Tibial nerve (tissue), 4 donors: Measurements from ENCODE around the gene CAPZA1.

Experiments used
- CTCF ChIP-seq, 5 experiments: fragments of 200-600 bp in 3 of 5; fragments of 450-650 bp in 2 of 5; sonication (generic) in 3 of 5; IDR thresholded peaks; one replicate each; pipeline ENCODE4 v1.5.1; 2016 to 2019; ENCODE audit warnings: antibody characterized with exemption in 5 of 5, mild to moderate bottlenecking in 3 of 5, moderate library complexity in 2 of 5
- EP300 ChIP-seq, 2 donors: sonication (generic); formaldehyde crosslinking; IDR thresholded peaks; one replicate each; pipeline ENCODE4 v1.6.1; 2017; ENCODE audit warnings: antibody characterized with exemption in 2 of 2, mild to moderate bottlenecking in 1 of 2
- POLR2A ChIP-seq, 2 donors: fragments of 450-650 bp; IDR thresholded peaks; one replicate each; pipeline ENCODE4 v1.6.1; 2017; ENCODE audit warnings: antibody characterized with exemption in 2 of 2, mild to moderate bottlenecking in 2 of 2, moderate library complexity in 2 of 2

GRCh38 chr1:112720800-112721199 is 101.2 kb downstream of the CAPZA1 start:
- TF ChIP-seq CTCF (IDR thresholded peaks at IDR 0.05) (no peak), POLR2A (IDR thresholded peaks at IDR 0.05) (no peak), EP300 (IDR thresholded peaks at IDR 0.05) (no peak)
